Cardiac muscle cell (in vitro differentiated cells and primary cell): ENCODE results near the gene GARS1. TPM values are rescaled to one million over a fixed set of nuclear protein-coding genes. Genes with fewer than 3 reads are reported as not detected.
"Not testable (repeated sequence)": the region's sequence is repeated elsewhere in the genome, so short reads cannot be mapped to it uniquely, and the experiment has no call there.

ENCODE experiments used
- DNase-seq, 2 donors: peaks; one replicate each; pipeline versions ENCODE4 v3.0.0 to v3.0.0-alpha.2; 2010 to 2017; ENCODE audit warnings: low read depth in 1 of 2, low spot score in 1 of 2
- H3K27ac ChIP-seq: fragments of 200-600 bp; sonication (generic); 2 replicates; pipeline ENCODE4 v1.5.1; 2016
- H3K27me3 ChIP-seq: fragments of 200-600 bp; sonication (generic); 2 replicates; pipeline ENCODE4 v1.6.0; 2016; ENCODE audit warnings: control low read depth
- H3K36me3 ChIP-seq: fragments of 200-600 bp; sonication (generic); 2 replicates; pipeline ENCODE4 v1.5.1; 2016; ENCODE audit warnings: control low read depth
- H3K4me1 ChIP-seq: fragments of 200-600 bp; sonication (generic); 2 replicates; pipeline ENCODE4 v1.8.1; 2017; ENCODE audit warnings: low read depth, mild to moderate bottlenecking, mixed run types
- H3K4me3 ChIP-seq: fragments of 200-600 bp; sonication (generic); 2 replicates; pipeline ENCODE4 v1.5.1; 2016; ENCODE audit warnings: mild to moderate bottlenecking
- H3K9me3 ChIP-seq: fragments of 200-600 bp; sonication (generic); 2 replicates; pipeline ENCODE4 v1.5.1; 2017; ENCODE audit warnings: low read depth, mild to moderate bottlenecking, control low read depth
- polyA plus RNA-seq: library from polyadenylated mRNA; unstranded; fragments of >200 nt; fragmentation: Nextera tagmentation; extraction: Ambion mirVana; gene quantifications from 2 replicates; pipeline ENCODE4 v1.2.1, GENCODE V29; 2016
- total RNA-seq: library from RNA; depleted of rRNA; stranded (reverse); fragments of >200 nt; gene quantifications from 2 replicates; pipeline ENCODE4 v1.2.3, GENCODE V29; 2016
- TF ChIP-seq, protein P1 (sequence below): IDR thresholded peaks from 2 replicates; pipeline ENCODE4 v1.5.1; 2012; ENCODE audit warnings: low read depth, mild to moderate bottlenecking, low read length

The GARS1 gene
- total and polyA plus RNA-seq, 2 experiments from 2014 or later: 77.3 to 82.9 TPM

DNA sequence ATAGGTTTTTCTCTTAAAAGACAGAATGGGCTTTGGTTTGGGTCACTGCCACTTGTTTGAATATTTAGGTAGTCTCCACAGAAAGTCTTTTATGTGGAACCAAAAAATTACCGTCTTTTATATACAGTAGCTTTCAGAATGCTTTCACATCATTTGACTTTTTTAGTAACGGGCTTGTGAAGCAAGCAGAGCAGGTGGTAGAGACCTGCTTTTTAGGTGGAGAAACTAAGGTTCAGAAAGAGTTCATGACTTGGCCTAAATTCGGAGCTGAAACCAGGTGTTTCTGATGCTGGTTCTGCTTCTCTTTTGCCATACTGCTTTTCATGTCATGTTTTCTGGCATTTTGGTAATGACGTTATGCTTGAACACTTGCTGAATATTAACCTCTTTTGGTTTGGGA is 36.3 kb downstream of the GARS1 start:
- no peak overlapping the region for H3K4me3 ChIP-seq
- H3K4me1 ChIP-seq: no peaks in the 10 kb centered on the region
- peaks cover 70% of the 10 kb centered on the region for H3K36me3 ChIP-seq
- DNase-seq: no peak
- H3K9me3 ChIP-seq: no peaks in the 10 kb centered on the region
- H3K27ac ChIP-seq: no peak overlapping the region
- no peaks in the 10 kb centered on the region for H3K27me3 ChIP-seq
- TF ChIP-seq, protein P1, sequence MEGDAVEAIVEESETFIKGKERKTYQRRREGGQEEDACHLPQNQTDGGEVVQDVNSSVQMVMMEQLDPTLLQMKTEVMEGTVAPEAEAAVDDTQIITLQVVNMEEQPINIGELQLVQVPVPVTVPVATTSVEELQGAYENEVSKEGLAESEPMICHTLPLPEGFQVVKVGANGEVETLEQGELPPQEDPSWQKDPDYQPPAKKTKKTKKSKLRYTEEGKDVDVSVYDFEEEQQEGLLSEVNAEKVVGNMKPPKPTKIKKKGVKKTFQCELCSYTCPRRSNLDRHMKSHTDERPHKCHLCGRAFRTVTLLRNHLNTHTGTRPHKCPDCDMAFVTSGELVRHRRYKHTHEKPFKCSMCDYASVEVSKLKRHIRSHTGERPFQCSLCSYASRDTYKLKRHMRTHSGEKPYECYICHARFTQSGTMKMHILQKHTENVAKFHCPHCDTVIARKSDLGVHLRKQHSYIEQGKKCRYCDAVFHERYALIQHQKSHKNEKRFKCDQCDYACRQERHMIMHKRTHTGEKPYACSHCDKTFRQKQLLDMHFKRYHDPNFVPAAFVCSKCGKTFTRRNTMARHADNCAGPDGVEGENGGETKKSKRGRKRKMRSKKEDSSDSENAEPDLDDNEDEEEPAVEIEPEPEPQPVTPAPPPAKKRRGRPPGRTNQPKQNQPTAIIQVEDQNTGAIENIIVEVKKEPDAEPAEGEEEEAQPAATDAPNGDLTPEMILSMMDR: no peak

DNA sequence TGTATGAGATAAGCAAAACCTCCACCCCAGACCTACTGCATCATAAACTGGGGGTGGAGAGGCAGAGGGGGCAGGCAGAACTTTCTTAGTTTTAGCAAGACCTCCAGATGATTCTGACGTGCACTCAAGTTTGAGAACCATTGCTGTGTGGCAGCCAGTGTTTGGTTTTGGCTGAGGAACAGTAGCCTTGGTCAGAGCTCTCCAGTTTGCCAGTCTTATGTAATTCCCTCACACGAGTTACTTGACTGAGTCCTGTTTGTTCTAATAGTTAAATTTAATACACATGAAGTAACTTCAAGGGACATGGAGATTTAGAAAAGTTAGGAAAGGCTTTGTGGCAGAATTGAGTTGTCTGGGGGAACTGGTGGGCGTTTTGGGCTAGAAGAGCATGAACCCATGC is 38.5 kb downstream of the GARS1 start:
- TF ChIP-seq, protein P1: no peak
- H3K36me3 ChIP-seq: peaks cover 52% of the 10 kb centered on the region
- no peak for DNase-seq
- H3K4me3 ChIP-seq: no peak overlapping the region
- H3K27me3 ChIP-seq: no peaks in the 10 kb centered on the region
- H3K27ac ChIP-seq: no peak overlapping the region
- no peaks in the 10 kb centered on the region for H3K4me1 ChIP-seq
- H3K9me3 ChIP-seq: no peaks in the 10 kb centered on the region

DNA sequence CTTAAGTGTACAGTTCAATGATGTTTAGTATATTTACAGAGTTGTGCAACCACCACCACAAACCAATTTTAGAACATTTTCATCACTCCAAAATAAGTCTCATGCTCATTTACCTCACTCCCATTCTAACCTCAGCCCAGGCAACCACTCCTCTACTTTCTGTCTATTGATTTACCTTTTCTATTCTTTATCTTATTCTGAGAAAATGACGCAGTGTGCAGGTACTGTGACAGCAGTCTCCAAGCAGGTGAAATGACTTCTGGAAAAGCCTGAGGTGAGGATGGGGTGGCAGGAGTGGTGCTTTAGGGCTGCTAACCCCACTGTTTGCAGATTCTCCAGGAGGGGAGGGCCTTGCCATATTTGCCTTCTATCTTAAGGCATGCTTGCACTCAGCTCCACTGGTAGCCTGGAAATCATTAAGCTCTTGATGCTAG is 39.5 kb downstream of the GARS1 start:
- TF ChIP-seq, protein P1: no peak
- Histone ChIP-seq H3K9me3 (no peaks in the 10 kb centered on the region), H3K4me1 (no peaks in the 10 kb centered on the region), H3K27me3 (no peaks in the 10 kb centered on the region), H3K27ac (no peak overlapping the region), H3K4me3 (no peak overlapping the region), H3K36me3 (peaks cover 42% of the 10 kb centered on the region)
- DNase-seq: no peak

DNA sequence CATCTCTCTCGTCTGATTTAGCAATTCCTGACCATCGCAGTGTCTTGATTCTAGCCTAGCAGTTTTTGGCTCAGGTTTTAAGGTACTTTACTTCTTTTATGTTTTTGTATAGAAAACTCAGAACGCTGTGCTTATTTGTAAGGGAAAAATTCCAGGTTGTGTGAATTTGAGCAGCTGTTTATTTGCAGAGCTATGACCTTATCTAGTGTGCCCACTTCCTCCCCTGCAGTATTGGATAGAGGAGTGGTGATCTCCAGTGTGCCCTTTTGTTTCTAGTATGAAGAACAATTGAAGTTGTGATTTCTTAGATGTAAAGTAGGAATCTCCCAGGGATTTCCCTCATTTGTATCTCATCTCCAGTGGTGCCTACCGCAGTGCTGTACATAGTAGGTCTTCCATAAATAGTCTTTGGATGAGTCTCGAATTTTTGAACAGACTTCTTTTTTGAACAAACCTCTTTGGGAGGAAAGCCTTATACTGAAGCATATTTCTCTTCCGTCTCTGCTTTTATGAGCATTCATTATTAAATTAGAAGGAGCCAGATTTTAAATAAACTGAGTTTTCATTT is 40.0 kb downstream of the GARS1 start:
- H3K27me3 ChIP-seq: no peaks in the 10 kb centered on the region
- no peak for DNase-seq
- H3K27ac ChIP-seq: no peak overlapping the region
- TF ChIP-seq, protein P1: no peak
- H3K4me3 ChIP-seq: no peak overlapping the region
- H3K4me1 ChIP-seq: no peaks in the 10 kb centered on the region
- peaks cover 37% of the 10 kb centered on the region for H3K36me3 ChIP-seq
- H3K9me3 ChIP-seq: no peaks in the 10 kb centered on the region

DNA sequence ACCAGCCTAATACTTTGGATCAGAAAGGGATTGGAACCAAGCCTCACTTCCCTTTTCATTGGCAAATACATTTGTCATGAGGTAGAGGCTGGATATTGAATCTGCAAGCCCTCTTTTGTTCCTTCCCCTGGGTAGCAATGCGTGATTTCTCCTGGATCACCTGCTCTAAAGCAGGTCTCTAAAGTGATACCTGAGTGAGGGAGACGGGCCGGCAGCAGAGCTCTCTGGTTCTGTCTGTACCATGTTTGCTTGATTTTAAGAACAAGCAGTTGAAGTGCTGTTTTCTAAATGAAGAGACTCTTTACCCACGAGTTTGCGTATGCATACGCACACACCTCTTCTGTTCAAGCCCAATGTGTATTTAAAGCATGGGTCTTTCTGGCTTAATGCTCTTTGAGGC is 41.1 kb downstream of the GARS1 start:
- Histone ChIP-seq H3K4me1 (no peaks in the 10 kb centered on the region), H3K27me3 (no peaks in the 10 kb centered on the region), H3K36me3 (peaks cover 32% of the 10 kb centered on the region), H3K4me3 (no peak overlapping the region), H3K27ac (no peak overlapping the region), H3K9me3 (no peaks in the 10 kb centered on the region)
- TF ChIP-seq, protein P1: no peak
- DNase-seq: no peak

DNA sequence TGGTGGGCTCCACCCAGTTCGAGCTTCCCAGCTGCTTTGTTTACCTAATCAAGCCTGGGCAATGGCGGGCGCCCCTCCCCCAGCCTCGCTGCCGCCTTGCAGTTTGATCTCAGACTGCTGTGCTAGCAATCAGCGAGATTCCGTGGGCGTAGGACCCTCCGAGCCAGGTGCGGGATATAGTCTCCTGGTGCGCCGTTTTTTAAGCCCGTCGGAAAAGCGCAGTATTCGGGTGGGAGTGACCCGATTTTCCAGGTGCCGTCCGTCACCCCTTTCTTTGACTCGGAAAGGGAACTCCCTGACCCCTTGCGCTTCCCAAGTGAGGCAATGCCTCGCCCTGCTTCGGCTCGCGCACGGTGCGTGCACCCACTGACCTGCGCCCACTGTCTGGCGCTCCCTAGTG is 47.6 kb downstream of the GARS1 start:
- DNase-seq, H3K27me3 ChIP-seq, H3K36me3 ChIP-seq, H3K9me3 ChIP-seq, H3K4me1 ChIP-seq: not testable (repeated sequence)
- H3K27ac ChIP-seq: peak overlapping the region; percentile 25
- peak overlapping the region; percentile 14 for H3K4me3 ChIP-seq
